HG03097 (cell line): ENCODE data around the gene TYSND1.
A peak's percentile ranks its signal among the peaks of the same experiment; 100 is the strongest.
"Not testable (repeated sequence)": the region's sequence is repeated elsewhere in the genome, so short reads cannot be mapped to it uniquely, and the experiment has no call there.

ENCODE experiments used
- ATAC-seq: cut with Tn5 transposase; IDR thresholded peaks from one replicate; pipeline ENCODE4 v1.9.1; 2021; ENCODE audit not compliant: unreplicated experiment, low FRiP score

TYSND1 gene

GRCh38 chr10:70164163-70164562, 17.7 kb upstream of the TYSND1 start:
- no peak for ATAC-seq

DNA sequence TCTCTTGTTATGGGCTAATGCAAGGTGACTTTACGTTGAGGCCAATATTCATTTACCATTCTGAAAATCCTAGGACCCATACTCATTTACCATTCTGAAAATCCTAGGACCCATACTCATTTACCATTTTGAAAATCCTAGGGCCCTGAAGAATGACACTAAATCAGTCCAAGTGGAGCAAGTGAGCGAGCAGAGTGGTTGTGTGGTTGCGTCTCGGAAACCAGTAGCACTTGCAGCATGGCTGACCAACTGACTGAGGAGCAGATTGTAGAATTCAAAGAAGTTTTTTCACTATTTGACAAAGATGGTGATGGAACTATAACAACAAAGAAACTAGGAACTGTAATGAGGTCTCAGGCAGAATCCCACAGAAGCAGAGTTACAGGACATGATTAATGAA, 16.9 kb upstream of the TYSND1 start:
- no peak for ATAC-seq

- no peak for ATAC-seq
Observed at GRCh38 chr10:70162892-70163201, 16.3 kb upstream of the TYSND1 start.

DNA sequence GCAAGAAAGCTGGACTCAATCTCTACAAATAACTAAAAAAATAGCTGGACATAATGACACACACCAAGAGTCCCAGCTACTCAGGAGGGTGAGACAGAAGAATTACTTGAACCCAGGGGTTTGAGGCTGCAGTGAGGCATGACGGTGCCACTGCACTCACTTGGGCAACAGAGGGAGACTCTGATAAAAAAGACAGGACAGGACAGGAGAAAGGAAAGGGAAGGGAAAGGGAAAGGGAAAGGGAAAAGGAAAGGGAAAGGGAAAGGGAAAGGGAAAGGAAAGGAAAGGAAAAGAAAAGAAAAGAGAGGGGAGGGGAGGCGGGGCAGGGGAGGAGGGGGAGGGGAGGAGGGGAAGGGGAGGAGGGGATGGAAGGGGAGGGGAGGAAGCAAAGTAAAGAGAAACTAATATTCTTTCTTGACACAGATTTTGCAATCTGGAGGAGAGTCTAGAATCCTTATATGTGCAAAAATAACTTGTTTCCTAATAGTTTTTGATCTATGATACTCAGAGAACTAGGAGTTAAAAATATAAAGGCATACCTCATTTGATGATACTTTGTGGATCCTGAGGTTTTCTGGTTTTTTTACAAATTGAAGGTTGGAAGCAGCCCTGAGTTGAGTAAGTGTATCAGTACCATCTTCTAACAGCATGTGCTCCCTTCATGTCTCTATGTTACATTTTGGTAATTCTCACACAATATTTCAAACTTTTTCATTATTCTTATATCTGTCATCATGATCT, 15.8 kb upstream of the TYSND1 start:
- ATAC-seq, result no peak

GRCh38 chr10:70160798-70161197, 14.3 kb upstream of the TYSND1 start:
- ATAC-seq, result no peak

GRCh38 chr10:70159366-70159765, 12.9 kb upstream of the TYSND1 start:
- ATAC-seq, result not testable (repeated sequence)

DNA sequence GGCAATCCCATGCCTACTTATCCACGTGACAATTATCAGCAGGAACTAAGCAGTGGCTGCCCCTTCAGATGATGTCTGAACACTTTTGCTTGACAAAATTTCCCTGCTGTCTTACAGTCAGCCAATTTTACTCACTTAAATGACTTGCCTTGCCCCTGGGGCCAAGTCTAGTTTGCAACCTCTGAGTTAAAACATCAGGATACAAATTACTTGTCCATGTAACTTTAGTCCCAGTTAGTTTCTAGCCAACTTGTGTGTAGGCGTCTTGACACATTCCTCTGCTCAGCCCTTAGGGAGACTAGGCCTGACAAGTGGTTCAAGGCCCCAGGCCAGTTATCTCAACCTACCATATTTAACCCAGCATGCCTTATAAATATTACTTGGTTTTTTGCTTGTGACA, 11.6 kb upstream of the TYSND1 start:
- ATAC-seq, result no peak

GRCh38 chr10:70155255-70155838, 8.8 kb upstream of the TYSND1 start:
- ATAC-seq, result no peak

GRCh38 chr10:70148516-70148915, 2.0 kb upstream of the TYSND1 start:
- ATAC-seq, result no peak

DNA sequence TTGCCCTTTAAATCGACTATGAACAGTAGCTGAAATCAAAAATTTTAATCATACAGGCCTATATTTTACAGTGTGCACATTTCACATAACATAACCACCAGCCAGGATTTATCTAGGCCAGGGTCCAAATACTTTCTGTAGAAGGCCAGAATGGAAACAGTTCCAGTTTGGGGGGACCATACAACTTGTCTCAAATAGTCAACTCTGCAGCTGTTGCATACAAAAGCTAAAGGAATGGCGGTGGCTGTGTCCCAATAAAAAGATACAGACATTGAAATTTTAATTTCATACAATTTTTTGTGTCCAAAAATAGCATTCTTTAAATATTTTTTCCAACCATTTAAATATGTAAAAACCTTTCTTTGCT, 742 bp upstream of the TYSND1 start:
- no peak for ATAC-seq

DNA sequence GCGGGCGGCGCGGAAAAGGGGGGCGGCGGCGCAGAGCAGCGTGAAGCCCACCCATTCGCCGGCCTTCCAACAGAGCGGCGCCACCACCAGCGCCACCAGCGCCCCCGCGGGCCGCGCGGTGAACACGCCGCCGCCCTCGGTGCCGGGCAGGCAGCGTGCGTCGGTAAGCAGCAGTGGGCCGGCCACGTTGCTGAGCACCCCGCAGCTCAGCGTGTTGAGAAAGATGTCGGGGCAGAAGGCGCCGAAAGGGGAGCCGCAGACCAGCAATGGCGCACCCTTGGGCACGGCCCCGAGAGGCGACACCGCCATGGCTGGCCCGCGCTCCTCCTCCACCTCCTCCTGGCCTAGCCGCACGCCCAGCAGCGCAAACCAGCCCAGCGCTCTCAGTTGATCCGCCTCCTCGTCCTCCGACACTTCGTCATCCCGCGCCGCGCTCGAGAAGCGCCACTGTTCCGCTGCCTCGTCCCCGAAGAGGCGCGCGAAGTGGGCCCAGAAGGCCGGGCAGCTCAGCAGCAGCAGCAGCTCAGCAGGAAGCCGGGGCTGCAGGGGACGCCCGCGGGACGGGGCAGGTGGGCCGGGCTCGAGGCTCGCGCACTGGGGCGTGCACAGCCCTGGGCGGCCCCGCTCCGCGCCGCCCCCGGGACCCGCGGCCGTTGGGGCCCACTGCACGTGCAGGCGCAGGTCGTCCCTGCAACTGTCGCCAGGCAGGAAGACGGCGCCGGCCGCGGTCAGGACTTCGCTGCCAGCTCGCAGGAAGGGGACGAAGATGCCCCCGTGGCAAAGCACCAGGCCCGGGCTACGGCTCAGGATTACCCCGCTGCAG, 623 bp downstream of the TYSND1 start:
- ATAC-seq, result peak; percentile 36

DNA sequence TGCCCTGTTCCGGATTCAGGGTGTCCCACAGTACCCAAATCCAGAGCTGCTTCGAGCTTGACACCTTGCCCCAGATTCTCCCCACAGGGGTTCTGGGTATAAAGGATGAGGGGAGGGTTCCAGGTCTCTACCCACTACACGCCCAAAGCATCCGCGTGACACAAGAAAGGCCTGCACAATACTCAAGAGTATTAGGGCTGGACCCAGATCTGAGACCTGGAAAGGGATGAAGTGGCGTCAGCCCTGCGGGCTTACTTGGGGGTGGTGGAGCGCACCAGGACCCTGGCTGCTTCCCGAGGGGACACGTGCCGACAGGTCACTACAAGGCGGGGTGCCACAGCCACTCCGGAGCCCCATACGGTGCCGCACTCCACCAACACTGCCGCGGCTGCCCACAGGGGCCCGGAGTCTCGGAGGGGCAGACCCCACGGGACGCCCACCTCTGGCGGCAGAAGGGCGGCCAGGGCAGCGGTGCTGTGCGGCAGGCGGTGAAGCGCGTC, 1.3 kb downstream of the TYSND1 start:
- ATAC-seq, result no peak

DNA sequence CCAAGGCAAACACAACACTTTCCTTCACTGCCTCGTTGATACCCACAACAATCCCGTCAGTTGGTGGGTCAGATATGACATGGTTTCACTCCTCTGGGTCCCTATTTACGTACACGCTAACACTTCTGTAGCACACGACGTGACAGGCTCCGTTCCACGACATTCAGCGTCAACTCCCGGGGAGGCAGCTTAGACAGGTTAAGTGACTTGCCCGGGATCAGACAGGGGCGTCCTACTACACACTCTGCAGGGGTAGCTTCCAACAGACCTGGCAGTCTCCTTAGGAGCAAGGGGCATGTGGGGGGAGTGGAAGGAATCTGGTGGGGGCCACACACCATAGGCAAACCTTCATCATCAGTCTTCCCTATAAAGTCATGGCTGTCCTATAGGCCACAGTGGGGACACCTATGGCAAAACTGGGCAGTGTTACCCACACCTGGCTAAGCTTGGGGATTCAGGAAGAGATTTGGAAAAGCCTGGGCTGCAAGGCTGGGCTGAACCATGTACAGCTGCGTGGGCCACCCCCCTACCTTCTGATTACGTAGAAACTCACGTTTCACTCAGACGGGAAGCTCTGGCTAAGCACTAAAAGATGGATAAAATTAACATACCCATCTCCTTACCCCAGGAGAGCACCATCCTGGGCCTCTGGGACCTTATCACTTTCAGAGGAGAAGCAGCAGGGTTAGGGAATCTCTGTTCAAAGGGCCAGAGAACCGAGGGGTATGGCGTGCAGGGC, 2.0 kb downstream of the TYSND1 start:
- ATAC-seq, result no peak

GRCh38 chr10:70142555-70142954, 3.9 kb downstream of the TYSND1 start:
- no peak for ATAC-seq

- ATAC-seq, result no peak
Observed at GRCh38 chr10:70140297-70140696, 6.2 kb downstream of the TYSND1 start.

DNA sequence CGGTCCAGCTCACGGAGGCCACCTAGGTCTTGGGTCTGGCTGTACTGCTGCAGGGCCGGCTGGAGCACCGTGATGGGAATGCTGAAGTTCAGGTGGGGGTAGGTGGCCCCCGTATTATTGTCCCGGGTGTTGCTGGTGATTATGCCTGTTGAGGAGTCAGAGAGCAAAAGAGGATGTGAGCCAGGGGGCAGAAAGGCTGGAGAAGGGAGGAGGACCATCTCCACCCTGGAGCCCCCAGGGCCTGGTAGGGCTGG, 6.6 kb downstream of the TYSND1 start:
- ATAC-seq, result no peak

DNA sequence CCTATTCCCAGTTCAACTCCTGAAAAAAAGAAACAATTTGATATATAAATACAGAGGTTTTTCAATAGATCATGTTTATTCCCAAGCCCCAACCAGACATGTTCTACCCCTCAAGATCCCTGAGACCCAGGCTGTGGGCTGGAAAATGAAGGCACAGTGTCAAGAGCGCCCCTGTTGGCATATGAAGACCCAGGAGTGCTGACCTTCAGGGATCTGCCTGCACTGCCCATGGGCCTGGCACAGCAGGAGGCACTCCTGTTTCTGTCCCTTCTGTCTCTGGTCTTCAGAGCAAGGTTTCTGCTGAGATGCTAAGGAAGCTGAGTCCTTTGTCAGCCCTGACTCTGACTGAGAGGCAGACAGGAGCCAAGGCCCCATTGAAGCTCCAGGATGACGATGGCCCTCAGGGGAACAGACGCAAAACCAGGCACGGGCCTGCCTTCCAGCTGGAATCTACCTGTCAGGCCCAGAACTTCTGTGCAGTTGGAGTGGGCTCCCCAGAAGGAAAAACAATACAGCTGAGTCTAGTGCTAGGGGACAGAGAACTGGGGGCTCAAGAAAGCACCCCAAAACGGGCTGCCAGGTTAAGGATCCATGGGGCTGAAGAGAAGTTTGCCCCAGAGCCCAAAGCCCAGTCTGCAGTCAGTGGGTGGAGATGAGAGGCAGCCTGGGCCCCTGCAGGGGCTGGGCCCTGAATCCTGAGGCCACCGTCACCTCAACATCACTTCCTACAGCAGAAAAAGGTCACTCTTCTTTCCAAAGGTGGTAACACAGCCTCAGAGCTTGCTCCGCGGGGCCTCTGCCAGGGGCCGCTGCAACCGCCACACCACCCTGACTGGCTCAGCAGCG, 7.1 kb downstream of the TYSND1 start:
- ATAC-seq, result no peak

DNA sequence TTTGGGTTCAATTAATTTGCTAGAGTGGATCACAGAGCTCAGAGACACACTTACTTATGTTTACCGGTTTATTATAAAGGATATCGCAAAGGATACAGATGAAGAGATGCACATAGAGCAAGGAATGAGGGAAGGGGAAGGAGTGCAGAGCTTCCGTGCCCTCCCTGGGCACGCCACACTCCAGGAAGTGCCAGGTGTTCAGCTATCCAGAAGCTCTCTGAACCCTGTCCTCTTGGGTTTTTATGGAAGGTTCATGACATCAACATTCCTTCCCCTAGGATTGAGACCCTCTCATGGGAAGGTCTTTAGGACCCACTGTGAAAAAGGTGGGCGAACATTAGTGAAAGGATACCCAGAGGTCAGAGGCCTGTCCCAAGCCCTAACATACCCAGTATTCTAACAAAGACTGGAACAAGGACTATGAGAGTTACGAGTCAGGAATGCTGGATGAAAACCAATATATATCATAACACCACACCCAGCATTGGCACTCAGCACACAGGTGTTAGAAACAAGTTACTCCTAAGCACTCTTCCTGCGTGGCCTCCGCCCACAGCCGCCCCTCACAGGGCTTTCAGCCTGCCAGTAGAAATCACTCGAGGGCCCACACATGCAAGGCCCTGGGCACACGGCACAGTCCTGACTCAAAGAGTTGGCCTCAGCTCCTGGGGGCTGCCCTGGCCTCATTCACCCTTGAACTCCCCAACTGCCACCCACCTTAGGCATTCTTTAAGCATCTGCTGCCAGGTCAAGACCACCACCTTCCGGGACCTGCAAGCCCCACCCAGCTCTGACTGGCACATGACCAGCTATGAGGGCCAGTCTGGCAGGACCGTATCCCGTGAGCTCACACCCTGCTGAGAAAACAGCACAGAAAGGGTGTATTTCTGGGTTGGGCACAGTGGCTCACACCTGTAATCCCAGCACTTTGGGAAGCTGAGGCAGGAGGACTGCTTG, 8.3 kb downstream of the TYSND1 start:
- ATAC-seq, result no peak

GRCh38 chr10:70137135-70137534, 9.4 kb downstream of the TYSND1 start:
- ATAC-seq, result no peak
